ENCODE measurements around the gene TAF5L.

Gene TAF5L

GRCh38 chr1:229554886-229555621, 70.9 kb downstream of the TAF5L start:
- Histone ChIP-seq H3K4me3 (peak overlapping the region; percentile 38), H3K36me3 (ENCODE audit: insufficient read depth, low read length) (no peaks in the 10 kb centered on the region), H3K9me3 (ENCODE audit: low read depth, low read length) (no peaks in the 10 kb centered on the region), H3K9ac (ENCODE audit: insufficient read length) (peak overlapping the region; percentile 56), H3K27ac (peak overlapping the region; percentile 29)
- no peak for TF ChIP-seq EZH2 (IDR thresholded peaks at IDR 0.05)
- TF ChIP-seq POLR2AphosphoS5 (IDR thresholded peaks at IDR 0.05; ENCODE audit: borderline replicate concordance, low read depth, low read length) = no peak
- no peak for TF ChIP-seq FOXP2 (optimal IDR thresholded peaks at IDR 0.05; ENCODE audit: control extremely low read depth, extremely low read length, insufficient read depth)
- DNase-seq (ENCODE audit: low read depth, low spot score) = no peak

- Histone ChIP-seq H3K4me3 (no peak overlapping the region), H3K9me3 (ENCODE audit: low read depth, low read length) (no peaks in the 10 kb centered on the region), H3K36me3 (ENCODE audit: insufficient read depth, low read length) (peaks cover 4% of the 10 kb centered on the region; the same call in 1 of the 2 replicates), H3K27ac (no peak overlapping the region), H3K9ac (ENCODE audit: insufficient read length) (no peak overlapping the region)
- TF ChIP-seq FOXP2 (optimal IDR thresholded peaks at IDR 0.05; ENCODE audit: control extremely low read depth, extremely low read length, insufficient read depth) (no peak), POLR2AphosphoS5 (IDR thresholded peaks at IDR 0.05; ENCODE audit: borderline replicate concordance, low read depth, low read length) (no peak), EZH2 (IDR thresholded peaks at IDR 0.05) (no peak)
- no peak for DNase-seq (ENCODE audit: low read depth, low spot score)
Observed at GRCh38 chr1:229553621-229554130, 72.2 kb downstream of the TAF5L start.

- peaks cover 4% of the 10 kb centered on the region; the same call in 1 of the 2 replicates for H3K36me3 ChIP-seq (ENCODE audit: insufficient read depth, low read length)
- no peak overlapping the region for H3K9ac ChIP-seq (ENCODE audit: insufficient read length)
- no peak for DNase-seq (ENCODE audit: low read depth, low spot score)
- H3K4me3 ChIP-seq = no peak overlapping the region
- no peaks in the 10 kb centered on the region for H3K9me3 ChIP-seq (ENCODE audit: low read depth, low read length)
- no peak overlapping the region for H3K27ac ChIP-seq
- no peak for TF ChIP-seq POLR2AphosphoS5 (IDR thresholded peaks at IDR 0.05; ENCODE audit: borderline replicate concordance, low read depth, low read length)
- no peak for TF ChIP-seq FOXP2 (optimal IDR thresholded peaks at IDR 0.05; ENCODE audit: control extremely low read depth, extremely low read length, insufficient read depth)
- no peak for TF ChIP-seq EZH2 (IDR thresholded peaks at IDR 0.05)
Observed at GRCh38 chr1:229552732-229553131, 73.2 kb downstream of the TAF5L start.

- Histone ChIP-seq H3K27ac (no peak overlapping the region), H3K9me3 (ENCODE audit: low read depth, low read length) (no peaks in the 10 kb centered on the region), H3K4me3 (no peak overlapping the region), H3K36me3 (ENCODE audit: insufficient read depth, low read length) (peaks cover 11% of the 10 kb centered on the region; the same call in 1 of the 2 replicates), H3K9ac (ENCODE audit: insufficient read length) (no peak overlapping the region)
- no peak for TF ChIP-seq EZH2 (IDR thresholded peaks at IDR 0.05)
- TF ChIP-seq POLR2AphosphoS5 (IDR thresholded peaks at IDR 0.05; ENCODE audit: borderline replicate concordance, low read depth, low read length) = no peak
- TF ChIP-seq FOXP2 (optimal IDR thresholded peaks at IDR 0.05; ENCODE audit: control extremely low read depth, extremely low read length, insufficient read depth) = no peak
- DNase-seq (ENCODE audit: low read depth, low spot score) = no peak
Observed at GRCh38 chr1:229550812-229551567, 74.9 kb downstream of the TAF5L start.

- no peak overlapping the region for H3K9ac ChIP-seq (ENCODE audit: insufficient read length)
- no peak overlapping the region for H3K27ac ChIP-seq
- H3K4me3 ChIP-seq = no peak overlapping the region
- H3K36me3 ChIP-seq (ENCODE audit: insufficient read depth, low read length) = peaks cover 35% of the 10 kb centered on the region
- DNase-seq (ENCODE audit: low read depth, low spot score) = no peak
- TF ChIP-seq FOXP2 (optimal IDR thresholded peaks at IDR 0.05; ENCODE audit: control extremely low read depth, extremely low read length, insufficient read depth) = no peak
- no peak for TF ChIP-seq POLR2AphosphoS5 (IDR thresholded peaks at IDR 0.05; ENCODE audit: borderline replicate concordance, low read depth, low read length)
- no peak for TF ChIP-seq EZH2 (IDR thresholded peaks at IDR 0.05)
- H3K9me3 ChIP-seq (ENCODE audit: low read depth, low read length) = no peaks in the 10 kb centered on the region
Observed at GRCh38 chr1:229547542-229547941, 78.4 kb downstream of the TAF5L start.

GRCh38 chr1:229544587-229544986, 81.3 kb downstream of the TAF5L start:
- no peak overlapping the region for H3K27ac ChIP-seq
- no peak overlapping the region for H3K4me3 ChIP-seq
- DNase-seq (ENCODE audit: low read depth, low spot score) = no peak
- TF ChIP-seq FOXP2 (optimal IDR thresholded peaks at IDR 0.05; ENCODE audit: control extremely low read depth, extremely low read length, insufficient read depth) = no peak
- no peak for TF ChIP-seq EZH2 (IDR thresholded peaks at IDR 0.05)
- no peak for TF ChIP-seq POLR2AphosphoS5 (IDR thresholded peaks at IDR 0.05; ENCODE audit: borderline replicate concordance, low read depth, low read length)
- H3K9me3 ChIP-seq (ENCODE audit: low read depth, low read length) = no peaks in the 10 kb centered on the region
- no peak overlapping the region for H3K9ac ChIP-seq (ENCODE audit: insufficient read length)
- H3K36me3 ChIP-seq (ENCODE audit: insufficient read depth, low read length) = peaks cover 46% of the 10 kb centered on the region

Data from SK-N-MC (cell line).